ENCODE measurements around the gene TSNAXIP1. TPM values are rescaled to one million over a fixed set of nuclear protein-coding genes. Genes with fewer than 3 reads are reported as not detected.

Gene TSNAXIP1
- total and polyA plus RNA-seq, 8 donors = 0.25 to 11.1 (median 1.0) TPM

DNA sequence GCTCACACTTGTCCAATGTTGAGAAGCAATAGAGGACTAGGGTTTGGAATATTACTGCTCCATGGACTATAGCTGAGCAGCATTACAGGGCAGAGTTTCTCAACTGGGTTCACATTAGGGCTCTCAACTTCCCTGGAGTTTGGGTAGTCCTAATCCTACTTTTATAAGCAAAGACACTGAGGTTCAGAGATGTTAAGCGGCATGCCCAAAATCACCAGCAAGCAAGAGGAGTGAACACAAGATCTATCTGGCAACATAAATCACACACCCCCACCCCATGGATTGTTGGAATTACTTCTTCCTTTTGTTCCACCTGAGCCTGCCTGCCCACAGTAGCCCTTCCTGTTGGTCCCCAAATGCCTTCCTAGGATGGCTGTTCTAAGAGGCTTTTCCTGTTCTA lies 5.2 kb downstream of the TSNAXIP1 start:
- WGBS, 2 donors = 95 to 96% methylated on average over 1 of the region's 1 CpG
- H3K4me3 ChIP-seq = no peak overlapping the region
- intact Hi-C loops (cut with DNase I) = no loop called here

DNA sequence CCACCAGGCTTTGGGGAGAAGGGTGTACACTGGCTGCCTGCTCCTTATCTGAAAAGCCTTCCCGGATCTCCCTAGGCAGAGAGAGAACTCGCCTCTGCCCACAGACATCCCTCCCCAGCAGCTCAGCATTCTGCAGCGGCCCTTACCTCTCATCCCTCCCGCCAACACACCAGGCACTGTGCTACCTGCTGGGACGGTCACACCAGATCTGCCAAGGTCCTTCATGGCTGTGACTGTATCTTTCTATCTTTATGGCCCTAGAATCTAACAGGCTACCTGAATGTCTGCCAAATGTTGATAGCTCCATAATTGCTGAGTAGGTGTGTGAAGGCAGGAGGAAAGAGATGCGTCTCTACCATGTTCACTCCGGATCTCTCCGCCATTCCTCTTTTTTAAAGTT lies 7.9 kb downstream of the TSNAXIP1 start:
- Histone ChIP-seq H3K9me3 (no peaks in the 10 kb centered on the region), H3K27me3 (no peaks in the 10 kb centered on the region), H3K4me3 (no peak overlapping the region), H3K36me3 (no peaks in the 10 kb centered on the region), H3K4me1 (peaks cover 0 to 3% (median 0%) of the 10 kb centered on the region in 3 donors), H3K27ac (no peak overlapping the region)
- ATAC-seq (no peak), DNase-seq (no peak), FAIRE-seq (no peak)
- 82 to 83% methylated on average over 8 of the region's 8 CpGs for WGBS, 2 donors
- intact Hi-C loops (cut with DNase I) = no loop called here
- TF ChIP-seq, protein P1, sequence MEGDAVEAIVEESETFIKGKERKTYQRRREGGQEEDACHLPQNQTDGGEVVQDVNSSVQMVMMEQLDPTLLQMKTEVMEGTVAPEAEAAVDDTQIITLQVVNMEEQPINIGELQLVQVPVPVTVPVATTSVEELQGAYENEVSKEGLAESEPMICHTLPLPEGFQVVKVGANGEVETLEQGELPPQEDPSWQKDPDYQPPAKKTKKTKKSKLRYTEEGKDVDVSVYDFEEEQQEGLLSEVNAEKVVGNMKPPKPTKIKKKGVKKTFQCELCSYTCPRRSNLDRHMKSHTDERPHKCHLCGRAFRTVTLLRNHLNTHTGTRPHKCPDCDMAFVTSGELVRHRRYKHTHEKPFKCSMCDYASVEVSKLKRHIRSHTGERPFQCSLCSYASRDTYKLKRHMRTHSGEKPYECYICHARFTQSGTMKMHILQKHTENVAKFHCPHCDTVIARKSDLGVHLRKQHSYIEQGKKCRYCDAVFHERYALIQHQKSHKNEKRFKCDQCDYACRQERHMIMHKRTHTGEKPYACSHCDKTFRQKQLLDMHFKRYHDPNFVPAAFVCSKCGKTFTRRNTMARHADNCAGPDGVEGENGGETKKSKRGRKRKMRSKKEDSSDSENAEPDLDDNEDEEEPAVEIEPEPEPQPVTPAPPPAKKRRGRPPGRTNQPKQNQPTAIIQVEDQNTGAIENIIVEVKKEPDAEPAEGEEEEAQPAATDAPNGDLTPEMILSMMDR (IDR thresholded peaks at IDR 0.05) = no peak

More for the DNA sequence above, 5.2 kb downstream of the TSNAXIP1 start:
- no peak for DNase-seq
- Histone ChIP-seq H3K27ac (no peak overlapping the region), H3K27me3 (no peaks in the 10 kb centered on the region), H3K9me3 (no peaks in the 10 kb centered on the region), H3K4me1 (peaks cover 0 to 2% (median 0%) of the 10 kb centered on the region in 3 donors), H3K36me3 (no peaks in the 10 kb centered on the region)
- TF ChIP-seq, protein P1 (IDR thresholded peaks at IDR 0.05) = no peak
- ATAC-seq = no peak
- no peak for FAIRE-seq

DNA sequence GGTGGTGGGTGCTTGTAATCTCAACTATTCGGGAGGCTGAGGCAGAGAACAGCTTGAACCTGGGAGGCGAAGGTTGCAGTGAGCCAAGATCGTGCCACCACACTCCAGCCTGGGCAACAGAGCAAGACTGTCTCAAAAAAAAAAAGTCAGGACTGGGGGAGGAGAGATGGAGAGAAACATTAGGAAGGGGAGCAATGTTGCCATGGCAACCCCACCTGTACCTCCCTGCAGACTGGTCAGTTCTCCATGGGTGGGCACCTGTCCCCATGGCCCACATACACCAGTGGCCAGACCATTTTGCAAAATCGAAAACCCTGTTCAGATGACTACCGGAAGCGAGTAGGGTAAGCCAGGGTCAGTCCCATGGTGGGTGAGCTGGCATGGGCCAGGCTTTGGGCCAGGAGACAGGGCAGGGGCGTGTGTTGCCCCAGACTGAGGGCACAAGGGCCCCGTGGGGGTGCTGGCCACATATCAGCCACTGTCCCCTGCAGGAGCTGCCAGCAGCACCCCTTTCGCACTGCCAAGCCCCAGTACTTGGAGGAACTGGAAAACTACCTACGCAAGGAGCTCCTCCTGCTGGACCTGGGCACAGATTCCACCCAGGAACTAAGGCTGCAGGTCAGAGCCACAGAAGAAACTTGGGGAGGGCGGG lies 14.0 kb downstream of the TSNAXIP1 start:
- TF ChIP-seq, protein P1 (IDR thresholded peaks at IDR 0.05) = no peak
- no peaks in the 10 kb centered on the region for H3K36me3 ChIP-seq
- 77 to 85% methylated on average over 11 of the region's 11 CpGs for WGBS, 2 donors
- H3K4me1 ChIP-seq = peaks cover 0 to 3% (median 0%) of the 10 kb centered on the region in 3 donors
- DNase-seq = no peak
- intact Hi-C loops (cut with DNase I) = loop anchor here in 1 of 3 donors (5.0 to 10.0 kb wide), 2 partner anchors 112 to 214 kb away; partner anchors contain the start of gene CTRL
- no peak for FAIRE-seq
- ATAC-seq = no peak
- no peak overlapping the region for H3K27ac ChIP-seq
- H3K27me3 ChIP-seq = no peaks in the 10 kb centered on the region
- no peak overlapping the region for H3K4me3 ChIP-seq
- H3K9me3 ChIP-seq = no peaks in the 10 kb centered on the region

DNA sequence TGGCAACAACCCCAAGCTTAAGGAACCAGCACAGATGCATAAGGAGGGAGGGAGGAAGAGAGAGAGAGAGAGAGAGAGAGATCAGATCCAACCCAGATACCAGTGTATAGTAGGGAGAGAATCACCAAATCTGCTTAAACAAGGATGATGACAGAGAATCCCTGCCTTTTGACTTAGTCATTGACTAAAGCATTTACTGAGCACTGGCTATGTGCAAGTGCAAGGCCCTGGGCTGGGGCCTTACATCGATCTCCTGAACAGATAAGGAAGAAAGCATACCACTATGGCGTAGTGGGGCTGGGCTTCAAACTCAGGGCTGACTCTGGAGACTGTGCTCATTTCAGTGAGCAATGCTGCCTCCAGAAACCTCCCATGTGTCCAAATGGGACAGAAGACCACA lies 15.8 kb downstream of the TSNAXIP1 start:
- FAIRE-seq (no peak), ATAC-seq (no peak), DNase-seq (no peak)
- H3K4me3 ChIP-seq = no peak overlapping the region
- no peaks in the 10 kb centered on the region for H3K27me3 ChIP-seq
- TF ChIP-seq, protein P1 (IDR thresholded peaks at IDR 0.05) = no peak
- 82 to 84% methylated on average over 2 of the region's 2 CpGs for WGBS, 2 donors
- H3K27ac ChIP-seq = no peak overlapping the region
- no peaks in the 10 kb centered on the region for H3K9me3 ChIP-seq
- no peaks in the 10 kb centered on the region for H3K4me1 ChIP-seq
- intact Hi-C loops (cut with DNase I) = loop anchor here in 1 of 3 donors (5.0 to 10.0 kb wide), 2 partner anchors 110 to 212 kb away; partner anchors contain the start of gene CTRL
- H3K36me3 ChIP-seq = no peaks in the 10 kb centered on the region

DNA sequence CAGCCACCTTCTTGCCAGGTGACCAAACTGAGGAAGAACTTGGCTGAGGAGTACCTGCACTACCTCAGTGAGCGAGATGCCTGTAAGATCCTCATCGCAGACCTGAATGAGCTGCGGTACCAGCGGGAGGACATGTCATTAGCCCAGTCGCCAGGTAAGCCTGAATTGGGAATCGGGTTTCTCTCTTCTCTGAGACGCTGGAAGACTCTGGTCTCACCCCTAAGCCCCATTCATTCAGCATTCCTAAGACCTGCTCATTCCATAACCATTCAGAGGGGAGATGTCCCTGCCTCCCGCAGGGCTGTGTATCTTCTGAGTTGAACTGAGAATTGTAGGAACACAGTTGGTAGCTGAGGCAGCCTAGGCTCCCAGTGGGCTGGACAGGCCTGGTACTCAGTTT lies 18.4 kb downstream of the TSNAXIP1 start:
- 76 to 81% methylated on average over 8 of the region's 8 CpGs for WGBS, 2 donors
- DNase-seq = no peak
- TF ChIP-seq, protein P1 (IDR thresholded peaks at IDR 0.05) = no peak
- Histone ChIP-seq H3K4me1 (no peaks in the 10 kb centered on the region), H3K9me3 (no peaks in the 10 kb centered on the region), H3K4me3 (no peak overlapping the region), H3K36me3 (peaks cover 0 to 8% (median 8%) of the 10 kb centered on the region in 3 donors), H3K27me3 (no peaks in the 10 kb centered on the region), H3K27ac (no peak overlapping the region)
- no peak for ATAC-seq
- FAIRE-seq = no peak
- intact Hi-C loops (cut with DNase I) = loop anchor here in 1 of 3 donors (10.0 kb wide), 1 partner anchor 210 kb away; no protein-coding TSS in a partner anchor
